ENCODE data around the gene AP1G1. TPM values are rescaled to one million over a fixed set of nuclear protein-coding genes. Genes with fewer than 3 reads are reported as not detected.
"Not testable (repeated sequence)": the region's sequence is repeated elsewhere in the genome, so short reads cannot be mapped to it uniquely, and the experiment has no call there.

AP1G1 gene
- total RNA-seq = 33.7 TPM
- long read RNA-seq, full-length matches to known transcripts = 1 of 8 reads
- long read RNA-seq, partial matches to known transcripts = 0 of 8 reads
- long read RNA-seq, other reads (novel, unspliced or antisense) = 7 of 8 reads

GRCh38 chr16:71808593-71809459 is at the start of gene AP1G1:
AP1G1 (minus strand) TSS chr16:71808834; CDS start chr16:71789479, 19,355 bp downstream.
- DNase-seq (peak; percentile 95), ATAC-seq (peak; percentile 99)
- intact Hi-C loops (cut with micrococcal nuclease) = no loop called here

- DNase-seq (no peak), ATAC-seq (no peak)
- intact Hi-C loops (cut with micrococcal nuclease) = no loop called here
Measured at GRCh38 chr16:71855937-71856662, 47.5 kb upstream of the AP1G1 start.

GRCh38 chr16:71854369-71854948 is 45.8 kb upstream of the AP1G1 start:
- intact Hi-C loops (cut with micrococcal nuclease) = no loop called here
- DNase-seq = no peak
- peak; percentile 64 for ATAC-seq

- DNase-seq = no peak
- intact Hi-C loops (cut with micrococcal nuclease) = no loop called here
- ATAC-seq = peak; percentile 19
Measured at GRCh38 chr16:71853413-71853812, 44.8 kb upstream of the AP1G1 start.

- ATAC-seq (no peak), DNase-seq (no peak)
- intact Hi-C loops (cut with micrococcal nuclease) = no loop called here
Measured at GRCh38 chr16:71852561-71852960, 43.9 kb upstream of the AP1G1 start.

GRCh38 chr16:71852158-71852557 is 43.5 kb upstream of the AP1G1 start:
- intact Hi-C loops (cut with micrococcal nuclease) = no loop called here
- no peak for DNase-seq
- no peak for ATAC-seq

GRCh38 chr16:71851746-71852145 is 43.1 kb upstream of the AP1G1 start:
- intact Hi-C loops (cut with micrococcal nuclease) = no loop called here
- no peak for ATAC-seq
- no peak for DNase-seq

- DNase-seq = no peak
- intact Hi-C loops (cut with micrococcal nuclease) = loop anchor here (5.0 kb wide), 1 partner anchor 34 kb away; the partner anchor contains the start of gene ZNF821
- ATAC-seq = no peak
Measured at GRCh38 chr16:71848622-71849021, 40.0 kb upstream of the AP1G1 start.

GRCh38 chr16:71847096-71847495 is 38.5 kb upstream of the AP1G1 start:
- intact Hi-C loops (cut with micrococcal nuclease) = loop anchor here (5.0 kb wide), 1 partner anchor 35 kb away; the partner anchor contains the start of gene ZNF821
- ATAC-seq = no peak
- no peak for DNase-seq

GRCh38 chr16:71846431-71846830 is 37.8 kb upstream of the AP1G1 start:
- ATAC-seq (no peak), DNase-seq (no peak)
- intact Hi-C loops (cut with micrococcal nuclease) = loop anchor here (5.0 kb wide), 1 partner anchor 36 kb away; the partner anchor contains the start of gene ZNF821

GRCh38 chr16:71845639-71846430 is 37.2 kb upstream of the AP1G1 start, which contains the start of gene ATXN1L:
ATXN1L (plus strand) TSS chr16:71845976; CDS start chr16:71849741, 3,765 bp downstream.
- ATAC-seq (peak; percentile 98), DNase-seq (peak; percentile 95)
- intact Hi-C loops (cut with micrococcal nuclease) = loop anchor here (5.0 kb wide), 1 partner anchor 36 kb away; the partner anchor contains the start of gene ZNF821

- intact Hi-C loops (cut with micrococcal nuclease) = no loop called here
- no peak for ATAC-seq
- no peak for DNase-seq
Measured at GRCh38 chr16:71843572-71843971, 34.9 kb upstream of the AP1G1 start.

- no peak for ATAC-seq
- DNase-seq = no peak
- intact Hi-C loops (cut with micrococcal nuclease) = no loop called here
Measured at GRCh38 chr16:71840052-71840451, 31.4 kb upstream of the AP1G1 start.

GRCh38 chr16:71837150-71837549 is 28.5 kb upstream of the AP1G1 start:
- intact Hi-C loops (cut with micrococcal nuclease) = no loop called here
- DNase-seq (no peak), ATAC-seq (no peak)

GRCh38 chr16:71834291-71834690 is 25.7 kb upstream of the AP1G1 start:
- DNase-seq = no peak
- intact Hi-C loops (cut with micrococcal nuclease) = no loop called here
- no peak for ATAC-seq

- ATAC-seq; intact Hi-C loops (cut with micrococcal nuclease); DNase-seq: not testable (repeated sequence)
Measured at GRCh38 chr16:71832112-71832511, 23.5 kb upstream of the AP1G1 start.

GRCh38 chr16:71831698-71832097 is 23.1 kb upstream of the AP1G1 start:
- ATAC-seq; DNase-seq; intact Hi-C loops (cut with micrococcal nuclease): not testable (repeated sequence)

GRCh38 chr16:71830359-71830758 is 21.7 kb upstream of the AP1G1 start:
- ATAC-seq = no peak
- intact Hi-C loops (cut with micrococcal nuclease) = no loop called here
- DNase-seq = no peak

All from left ventricle myocardium superior (tissue), 1 donor.